Breast epithelium (tissue), 4 donors: Measurements from ENCODE around the gene USP12. TPM values are rescaled to one million over a fixed set of nuclear protein-coding genes. Genes with fewer than 3 reads are reported as not detected.
"Not testable (repeated sequence)": the region's sequence is repeated elsewhere in the genome, so short reads cannot be mapped to it uniquely, and the experiment has no call there.

Experiments used
- DNase-seq, 2 donors: peaks; one replicate each; pipeline ENCODE4 v3.0.0-alpha.2; 2019; ENCODE audit warnings: low spot score in 2 of 2
- H3K27ac ChIP-seq, 2 donors: fragments of 200-600 bp; sonication (generic) in 1 of 2; one replicate each; pipeline ENCODE4 v1.5.1; 2016 to 2019; ENCODE audit warnings: mild to moderate bottlenecking in 1 of 2
- H3K27me3 ChIP-seq, 2 donors: fragments of 200-600 bp; sonication (generic) in 1 of 2; one replicate each; pipeline versions ENCODE4 v1.5.1 to v1.6.0; 2017 to 2019; ENCODE audit warnings: control low read depth in 1 of 2, mild to moderate bottlenecking in 1 of 2
- H3K36me3 ChIP-seq: fragments of 200-600 bp; one replicate; pipeline ENCODE4 v1.5.1; 2019
- H3K4me1 ChIP-seq, 2 donors: fragments of 200-600 bp; sonication (generic); one replicate each; pipeline ENCODE4 v1.5.1; 2016 to 2019; ENCODE audit warnings: control low read depth in 1 of 2
- H3K4me3 ChIP-seq, 3 donors: fragments of 200-600 bp; sonication (generic); 1 replicate in 2 of 3; 2 replicates in 1 of 3; pipeline ENCODE4 v1.5.1; 2016 to 2019; ENCODE audit warnings: mild to moderate bottlenecking in 3 of 3, moderate library complexity in 2 of 3
- H3K9me3 ChIP-seq, 2 donors: fragments of 200-600 bp; sonication (generic) in 1 of 2; one replicate each; pipeline ENCODE4 v1.5.1; 2016 to 2019; ENCODE audit warnings: control low read depth in 1 of 2
- CTCF ChIP-seq, 3 donors: fragments of 450-650 bp; IDR thresholded peaks; one replicate each; pipeline ENCODE4 v1.5.1; 2016 to 2017; ENCODE audit warnings: antibody characterized with exemption in 3 of 3, mild to moderate bottlenecking in 3 of 3, moderate library complexity in 3 of 3
- POLR2A ChIP-seq: fragments of 450-650 bp; IDR thresholded peaks from one replicate; pipeline ENCODE4 v1.6.1; 2016; ENCODE audit warnings: antibody characterized with exemption, mild to moderate bottlenecking, moderate library complexity
- POLR2AphosphoS5 ChIP-seq, 3 donors: sonication (generic); formaldehyde crosslinking; IDR thresholded peaks; one replicate each; pipeline ENCODE4 v1.6.1; 2017; ENCODE audit warnings: antibody characterized with exemption in 3 of 3
- intact Hi-C: fragments of 100-400 bp; cut with DNase I; formaldehyde crosslinking; loops from one replicate; pipeline ENCODE4 v1.15.1; 2023; ENCODE audit warnings: low total_unique reads
- total RNA-seq, 3 donors: library from RNA; depleted of rRNA; stranded (reverse); fragments of >200 nt; gene quantifications; one replicate each; pipeline ENCODE4 v1.1.0, GENCODE V29; 2016

Gene USP12
- total RNA-seq, 3 donors from 2014 or later, result 21.0 to 33.4 (median 21.0) TPM

- H3K4me3 ChIP-seq, result no peak overlapping the region
- H3K36me3 ChIP-seq, result no peaks in the 10 kb centered on the region
- no peaks in the 10 kb centered on the region for H3K27me3 ChIP-seq
- no peaks in the 10 kb centered on the region for H3K9me3 ChIP-seq
- no peak for TF ChIP-seq POLR2AphosphoS5 (IDR thresholded peaks at IDR 0.05)
- no peak for TF ChIP-seq POLR2A
- TF ChIP-seq CTCF (IDR thresholded peaks at IDR 0.05), result no peak
- intact Hi-C loops, result no loop called here
- no peak for DNase-seq
- H3K4me1 ChIP-seq, result no peaks in the 10 kb centered on the region
- no peak overlapping the region for H3K27ac ChIP-seq
Measured at GRCh38 chr13:27080018-27080948, 91.3 kb downstream of the USP12 start.

- H3K4me1 ChIP-seq, result no peaks in the 10 kb centered on the region
- H3K36me3 ChIP-seq, result no peaks in the 10 kb centered on the region
- no peaks in the 10 kb centered on the region for H3K27me3 ChIP-seq
- TF ChIP-seq CTCF (IDR thresholded peaks at IDR 0.05) (no peak), POLR2AphosphoS5 (IDR thresholded peaks at IDR 0.05) (no peak), POLR2A (no peak)
- no peak overlapping the region for H3K27ac ChIP-seq
- DNase-seq, result no peak
- intact Hi-C loops, result no loop called here
- no peak overlapping the region for H3K4me3 ChIP-seq
- no peaks in the 10 kb centered on the region for H3K9me3 ChIP-seq
Measured at GRCh38 chr13:27079421-27079958, 92.1 kb downstream of the USP12 start.

GRCh38 chr13:27077451-27077850 is 94.2 kb downstream of the USP12 start:
- no peaks in the 10 kb centered on the region for H3K36me3 ChIP-seq
- no peak for TF ChIP-seq POLR2AphosphoS5 (IDR thresholded peaks at IDR 0.05)
- no peaks in the 10 kb centered on the region for H3K9me3 ChIP-seq
- intact Hi-C loops, result no loop called here
- no peak overlapping the region for H3K27ac ChIP-seq
- DNase-seq, result no peak
- H3K4me1 ChIP-seq, result no peaks in the 10 kb centered on the region
- H3K27me3 ChIP-seq, result no peaks in the 10 kb centered on the region
- H3K4me3 ChIP-seq, result no peak overlapping the region

GRCh38 chr13:27076421-27076820 is 95.2 kb downstream of the USP12 start:
- H3K36me3 ChIP-seq, result no peaks in the 10 kb centered on the region
- intact Hi-C loops, result no loop called here
- H3K9me3 ChIP-seq, result no peaks in the 10 kb centered on the region
- TF ChIP-seq POLR2A, result no peak
- TF ChIP-seq POLR2AphosphoS5 (IDR thresholded peaks at IDR 0.05), result no peak
- TF ChIP-seq CTCF (IDR thresholded peaks at IDR 0.05), result no peak
- DNase-seq, result no peak
- no peaks in the 10 kb centered on the region for H3K4me1 ChIP-seq
- no peak overlapping the region for H3K27ac ChIP-seq
- H3K27me3 ChIP-seq, result no peaks in the 10 kb centered on the region
- no peak overlapping the region for H3K4me3 ChIP-seq

GRCh38 chr13:27073186-27073585 is 98.4 kb downstream of the USP12 start:
- Histone ChIP-seq H3K4me3 (no peak overlapping the region), H3K9me3 (no peaks in the 10 kb centered on the region), H3K27ac (no peak overlapping the region), H3K27me3 (no peaks in the 10 kb centered on the region), H3K36me3 (no peaks in the 10 kb centered on the region), H3K4me1 (no peaks in the 10 kb centered on the region)
- TF ChIP-seq POLR2AphosphoS5 (IDR thresholded peaks at IDR 0.05), result no peak
- TF ChIP-seq CTCF (IDR thresholded peaks at IDR 0.05), result no peak
- no peak for TF ChIP-seq POLR2A
- intact Hi-C loops, result no loop called here
- DNase-seq, result no peak

GRCh38 chr13:27066123-27066522 is 105.5 kb downstream of the USP12 start:
- not testable (repeated sequence) for H3K27ac ChIP-seq, DNase-seq

More at GRCh38 chr13:27066123-27066522, 105.5 kb downstream of the USP12 start:
- H3K27me3 ChIP-seq, intact Hi-C loops, H3K36me3 ChIP-seq, H3K4me1 ChIP-seq, H3K9me3 ChIP-seq, H3K4me3 ChIP-seq: not testable (repeated sequence)
